GM18499 (cell line): Measurements from ENCODE around the gene PRMT9.

Experiments used
- ATAC-seq: cut with Tn5 transposase; IDR thresholded peaks from one replicate; pipeline ENCODE4 v1.9.1; 2021; ENCODE audit warnings: moderate number of reproducible peaks; ENCODE audit not compliant: insufficient read depth, unreplicated experiment

PRMT9 gene

GRCh38 chr4:147682755-147683154, 1.2 kb downstream of the PRMT9 start:
- no peak for ATAC-seq

- no peak for ATAC-seq
These were observed 5.0 kb downstream of the PRMT9 start for GRCh38 chr4:147678796-147679549.

GRCh38 chr4:147678106-147678505, 5.9 kb downstream of the PRMT9 start:
- no peak for ATAC-seq

- ATAC-seq: no peak
These were observed 9.5 kb downstream of the PRMT9 start for GRCh38 chr4:147674496-147674895.

GRCh38 chr4:147674073-147674472, 9.9 kb downstream of the PRMT9 start:
- ATAC-seq: no peak

GRCh38 chr4:147658501-147658900, 25.5 kb downstream of the PRMT9 start:
- ATAC-seq: no peak

- ATAC-seq: no peak
These were observed 28.3 kb downstream of the PRMT9 start for GRCh38 chr4:147655639-147656038.

GRCh38 chr4:147651563-147651962, 32.4 kb downstream of the PRMT9 start:
- no peak for ATAC-seq

- ATAC-seq: no peak
These were observed 35.3 kb downstream of the PRMT9 start for GRCh38 chr4:147648656-147649055.

- ATAC-seq: no peak
These were observed 38.9 kb downstream of the PRMT9 start for GRCh38 chr4:147645099-147645498.

- no peak for ATAC-seq
These were observed 39.5 kb downstream of the PRMT9 start for GRCh38 chr4:147644471-147644870.

- ATAC-seq: no peak
These were observed 40.3 kb downstream of the PRMT9 start for GRCh38 chr4:147643616-147644015.

GRCh38 chr4:147640331-147640730, 43.6 kb downstream of the PRMT9 start:
- ATAC-seq: no peak

GRCh38 chr4:147639388-147639787, 44.6 kb downstream of the PRMT9 start:
- ATAC-seq: no peak

- ATAC-seq: no peak
These were observed 45.0 kb downstream of the PRMT9 start for GRCh38 chr4:147638942-147639341.

GRCh38 chr4:147638365-147638764, 45.6 kb downstream of the PRMT9 start:
- ATAC-seq: no peak

- ATAC-seq: no peak
These were observed 48.6 kb downstream of the PRMT9 start for GRCh38 chr4:147635348-147635747.

GRCh38 chr4:147633643-147634042, 50.3 kb downstream of the PRMT9 start:
- ATAC-seq: no peak

- no peak for ATAC-seq
These were observed 50.9 kb downstream of the PRMT9 start for GRCh38 chr4:147633113-147633512.

- ATAC-seq: no peak
These were observed 53.9 kb downstream of the PRMT9 start for GRCh38 chr4:147629783-147630730.

GRCh38 chr4:147628415-147628814, 55.5 kb downstream of the PRMT9 start:
- ATAC-seq: no peak
